ENCODE data around the gene CADM2. TPM values are rescaled to one million over a fixed set of nuclear protein-coding genes. Genes with fewer than 3 reads are reported as not detected.

The CADM2 gene
- polyA plus RNA-seq, 1 donor = 5.8 TPM

DNA sequence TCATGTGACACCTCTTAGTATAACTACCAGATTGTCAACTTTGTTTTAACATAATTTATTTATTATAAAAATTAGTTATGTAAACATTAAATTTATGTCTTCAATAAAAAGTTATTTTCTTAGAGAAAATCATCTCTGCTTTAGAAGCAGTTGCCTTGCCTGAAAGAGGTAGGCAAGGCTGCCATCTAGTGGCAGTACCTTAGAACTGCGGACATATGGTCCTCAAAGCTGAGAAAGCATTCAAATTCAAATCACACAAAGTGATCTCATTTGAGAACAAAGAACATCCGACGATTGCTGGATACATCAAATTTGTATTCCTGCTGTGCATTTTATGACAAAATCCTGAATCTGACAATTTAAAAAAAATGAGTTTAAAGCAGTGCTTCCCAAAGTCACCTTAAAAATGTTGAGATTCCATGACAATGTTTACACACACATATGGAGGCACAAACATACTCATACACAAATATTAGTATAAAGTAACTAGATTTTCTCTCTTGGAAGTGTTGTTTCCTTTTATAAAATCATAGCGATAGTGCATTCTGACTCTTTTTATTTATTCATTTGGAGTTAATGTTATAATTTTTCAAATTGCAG is 617.4 kb downstream of the CADM2 start:
- peak; percentile 59 for DNase-seq

GRCh38 chr3:85576697-85577200 is 618.0 kb downstream of the CADM2 start:
- DNase-seq = no peak

- no peak for DNase-seq
Observed at GRCh38 chr3:85584779-85585356, 626.1 kb downstream of the CADM2 start.

- no peak for DNase-seq
Observed at GRCh38 chr3:85586018-85586417, 627.2 kb downstream of the CADM2 start.

DNA sequence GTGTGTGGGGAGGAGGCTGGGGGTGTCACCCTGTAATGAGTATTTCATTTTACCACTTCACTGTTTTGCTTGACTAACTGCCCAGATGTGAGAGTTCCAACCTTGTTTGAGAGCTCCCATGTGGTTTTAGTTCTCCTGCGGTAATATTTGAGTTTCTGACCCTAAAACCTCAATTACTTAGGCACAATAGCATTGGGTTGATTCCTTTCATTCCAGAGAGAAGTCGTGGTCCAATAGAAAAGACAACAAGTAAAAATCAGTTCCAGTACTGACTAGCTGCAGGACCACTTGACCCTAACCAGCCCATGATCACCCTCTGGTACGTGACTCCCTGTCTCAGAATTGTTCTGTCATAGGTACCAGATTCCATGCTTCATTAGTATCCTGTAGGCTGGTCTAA is 630.4 kb downstream of the CADM2 start:
- DNase-seq = no peak

GRCh38 chr3:85591451-85591850 is 632.7 kb downstream of the CADM2 start:
- no peak for DNase-seq

DNA sequence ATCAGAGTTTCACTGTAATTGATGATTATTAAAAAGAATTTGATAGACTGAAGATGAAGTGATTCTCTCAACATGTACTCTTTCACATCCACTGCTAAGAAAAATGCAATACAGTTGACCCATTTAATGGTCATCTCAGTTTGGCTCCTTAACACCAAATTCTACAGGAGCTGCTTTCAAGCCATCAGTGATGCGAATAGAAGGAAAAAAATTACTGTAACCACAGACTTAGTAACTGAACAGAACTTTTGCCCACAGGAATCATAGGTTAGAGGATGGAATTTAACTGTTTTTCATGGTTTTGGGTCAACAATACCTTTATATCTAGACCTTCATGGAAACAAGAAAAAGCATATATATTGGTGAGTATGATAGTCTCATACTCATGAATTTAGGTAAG is 633.5 kb downstream of the CADM2 start:
- no peak for DNase-seq

GRCh38 chr3:85594676-85595075 is 635.9 kb downstream of the CADM2 start:
- DNase-seq = no peak

DNA sequence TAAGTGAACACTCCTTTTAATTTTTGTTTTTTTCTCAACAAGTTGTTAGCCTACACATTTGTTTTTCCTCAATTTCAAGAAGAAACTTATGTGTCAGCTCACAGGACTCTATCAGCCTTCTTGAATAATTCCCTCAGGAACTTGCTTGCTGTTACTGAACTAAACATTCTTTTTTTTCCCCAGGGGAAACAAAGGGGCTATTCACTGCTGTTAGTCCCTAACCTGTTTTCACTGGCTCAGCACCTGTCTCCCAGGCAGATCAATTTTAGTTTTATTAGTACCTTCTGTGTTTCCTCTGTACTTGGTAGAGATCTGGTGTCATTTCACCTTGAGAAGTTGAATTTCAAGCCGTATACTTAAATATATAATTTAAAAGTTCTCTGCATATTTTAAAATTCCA is 644.6 kb downstream of the CADM2 start:
- DNase-seq = no peak

DNA sequence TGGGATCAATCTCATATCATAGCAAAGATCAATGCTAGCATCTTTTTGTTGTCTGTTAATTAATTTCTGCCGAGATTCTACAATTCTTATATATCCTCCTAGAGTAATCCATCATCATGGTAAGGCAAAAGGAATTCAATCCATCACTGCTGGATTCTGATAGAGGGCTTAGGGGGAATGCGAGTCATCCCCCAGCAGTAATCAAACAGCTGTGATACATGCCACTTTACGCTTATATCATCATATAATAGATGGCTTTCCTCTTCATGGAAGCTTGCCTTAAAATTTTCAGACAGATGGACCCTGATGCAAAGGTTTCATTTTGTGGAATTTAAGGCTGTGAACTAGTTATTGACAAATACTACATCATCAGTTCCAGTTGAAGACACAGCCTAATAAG is 645.9 kb downstream of the CADM2 start:
- no peak for DNase-seq

DNA sequence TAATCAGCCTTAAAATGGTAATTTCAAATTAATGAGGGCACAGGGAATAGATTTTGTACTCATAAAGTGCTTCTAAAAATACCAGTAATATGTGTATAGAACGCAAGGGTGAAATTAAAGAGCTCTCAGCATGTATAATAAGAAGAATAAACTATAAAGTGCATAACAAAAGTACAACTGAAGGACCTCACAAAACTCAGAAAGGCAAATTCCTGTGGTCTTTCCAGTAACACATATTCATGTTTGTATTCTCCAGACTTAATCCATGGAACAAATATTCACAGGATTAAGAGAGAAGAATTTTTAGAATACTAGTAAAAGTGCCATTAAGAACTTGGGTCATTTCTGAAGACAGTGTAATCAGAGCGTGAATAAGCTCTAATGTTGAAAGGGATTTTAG is 646.3 kb downstream of the CADM2 start:
- DNase-seq = no peak

DNA sequence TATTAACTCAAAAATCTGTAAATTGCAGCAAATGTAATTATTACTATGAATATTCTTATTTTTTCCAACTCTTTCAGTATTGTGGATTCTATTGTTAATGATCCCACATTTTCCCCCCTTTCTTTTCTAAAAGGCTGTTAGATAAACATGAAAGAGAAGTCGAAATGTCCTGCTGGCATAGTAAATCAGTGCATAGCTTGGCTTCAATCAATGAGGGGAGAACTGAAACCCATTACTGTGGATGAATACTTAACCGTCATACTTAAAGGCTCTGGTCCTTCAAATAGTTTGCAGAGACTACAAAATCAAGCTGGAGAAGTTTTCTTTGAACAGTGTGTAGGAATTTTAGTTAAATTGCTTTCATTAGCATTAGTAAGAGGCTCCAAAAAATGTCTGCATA is 667.9 kb downstream of the CADM2 start:
- DNase-seq = no peak

DNA sequence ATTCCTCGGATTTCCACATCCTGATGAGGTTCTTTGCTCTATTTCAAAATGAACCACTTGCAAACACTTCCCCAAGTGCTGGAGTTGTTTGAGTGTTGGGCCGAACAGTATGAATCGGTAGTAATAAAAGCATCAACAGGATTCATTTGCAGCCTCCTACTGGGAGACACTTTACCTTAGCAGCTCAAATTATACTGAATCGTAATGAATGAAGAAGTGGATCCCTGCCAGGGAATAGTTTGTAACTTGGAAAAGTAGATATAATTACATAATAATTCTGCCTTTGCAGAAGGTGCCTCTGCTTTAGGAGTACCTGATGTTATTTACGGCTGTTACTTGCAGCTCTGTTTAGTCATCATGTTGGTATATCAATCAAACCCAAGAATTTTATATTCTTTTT is 669.1 kb downstream of the CADM2 start:
- no peak for DNase-seq

GRCh38 chr3:85631070-85631469 is 672.3 kb downstream of the CADM2 start:
- DNase-seq = peak; percentile 0

- DNase-seq = no peak
Observed at GRCh38 chr3:85632921-85633320, 674.1 kb downstream of the CADM2 start.

DNA sequence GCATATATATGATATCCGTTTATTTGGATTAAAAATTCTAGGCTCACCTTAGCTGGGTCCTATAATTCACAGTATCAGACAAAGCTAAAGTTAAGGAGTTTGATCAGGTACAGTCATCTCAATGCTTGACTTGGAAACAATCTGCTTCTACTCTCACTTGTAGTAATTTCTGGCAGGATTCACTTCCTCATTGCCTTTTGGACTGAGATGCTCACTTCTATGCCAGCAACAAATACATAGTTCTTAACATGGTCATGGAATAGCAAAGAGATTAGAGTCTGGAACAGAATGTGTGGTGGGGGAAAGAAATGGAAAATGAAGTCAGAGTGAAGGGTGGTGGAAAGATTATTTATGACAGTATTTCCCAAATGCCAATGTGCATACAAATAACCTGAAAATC is 693.6 kb downstream of the CADM2 start:
- DNase-seq = peak; percentile 8

GRCh38 chr3:85660451-85660850 is 701.7 kb downstream of the CADM2 start:
- DNase-seq = no peak

- no peak for DNase-seq
Observed at GRCh38 chr3:85662462-85662861, 703.7 kb downstream of the CADM2 start.

DNA sequence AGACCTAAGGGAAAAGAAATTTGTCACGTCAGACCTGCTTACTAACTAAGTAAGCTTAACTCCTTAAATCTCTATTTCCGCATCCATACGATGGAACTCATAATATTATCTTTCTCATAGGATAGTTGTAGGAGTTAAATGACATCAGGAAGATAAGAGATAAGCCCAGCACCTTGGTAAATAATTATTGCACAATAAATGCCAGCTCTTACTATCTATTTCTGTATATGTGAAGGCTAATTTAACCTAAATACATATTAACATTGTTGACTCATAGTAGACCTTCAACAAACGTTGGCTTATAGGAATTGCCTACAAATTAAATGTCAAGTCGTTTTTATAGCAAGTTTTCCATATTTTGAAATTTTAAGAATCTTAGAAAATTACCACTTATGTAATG is 709.0 kb downstream of the CADM2 start:
- no peak for DNase-seq

GRCh38 chr3:85670634-85671205 is 711.9 kb downstream of the CADM2 start:
- DNase-seq = no peak

DNA sequence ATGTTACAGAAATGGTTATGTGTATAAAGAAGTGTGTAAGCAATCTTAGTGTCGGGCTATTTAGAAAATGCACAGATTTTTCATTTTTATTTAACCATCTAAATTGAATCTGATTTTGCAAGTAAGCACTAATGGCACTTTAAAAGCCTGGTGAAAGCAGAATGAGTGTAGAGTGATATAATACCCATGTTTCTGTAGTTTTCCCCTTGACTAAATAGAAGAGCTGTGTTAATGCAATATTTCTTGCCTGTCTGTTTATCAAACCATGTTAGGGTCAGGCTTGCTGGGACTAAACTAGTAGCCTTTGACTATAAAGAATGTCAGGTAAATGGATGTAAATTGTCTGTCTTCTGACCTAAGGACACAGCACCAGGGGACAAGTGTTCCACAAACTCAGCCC is 714.0 kb downstream of the CADM2 start:
- DNase-seq = no peak

GRCh38 chr3:85678713-85679112 is 719.9 kb downstream of the CADM2 start:
- no peak for DNase-seq

GRCh38 chr3:85681906-85682305 is 723.1 kb downstream of the CADM2 start:
- no peak for DNase-seq

GRCh38 chr3:85691196-85691595 is 732.4 kb downstream of the CADM2 start:
- no peak for DNase-seq
